GM18498 (cell line): ENCODE results near the gene LANCL2.

Source experiments
- ATAC-seq: cut with Tn5 transposase; IDR thresholded peaks from one replicate; pipeline ENCODE4 v1.9.1; 2021; ENCODE audit warnings: mild to moderate bottlenecking, moderate library complexity; ENCODE audit not compliant: unreplicated experiment

Gene LANCL2

DNA sequence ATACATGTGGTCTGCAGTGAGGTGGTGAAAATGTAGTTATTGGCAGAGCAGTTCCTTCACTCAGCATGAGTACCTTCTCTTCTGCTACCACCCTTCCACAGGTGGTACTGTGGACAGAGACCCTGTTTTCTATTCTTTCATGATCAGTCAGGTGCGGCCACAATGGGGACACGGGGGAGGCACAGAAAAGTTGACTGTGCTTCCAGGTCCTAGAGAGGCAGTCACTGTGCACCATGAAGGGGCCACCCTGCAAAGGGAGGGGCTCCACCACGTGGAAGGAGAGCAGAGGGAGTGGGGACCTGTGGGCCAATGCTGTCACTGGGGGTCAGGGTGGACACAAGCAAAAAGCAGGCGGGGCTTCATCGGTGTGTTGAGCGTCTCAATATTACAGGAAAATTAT is 3.6 kb upstream of the LANCL2 start:
- ATAC-seq = no peak

GRCh38 chr7:55362927-55363326 is 2.2 kb upstream of the LANCL2 start:
- ATAC-seq = no peak

DNA sequence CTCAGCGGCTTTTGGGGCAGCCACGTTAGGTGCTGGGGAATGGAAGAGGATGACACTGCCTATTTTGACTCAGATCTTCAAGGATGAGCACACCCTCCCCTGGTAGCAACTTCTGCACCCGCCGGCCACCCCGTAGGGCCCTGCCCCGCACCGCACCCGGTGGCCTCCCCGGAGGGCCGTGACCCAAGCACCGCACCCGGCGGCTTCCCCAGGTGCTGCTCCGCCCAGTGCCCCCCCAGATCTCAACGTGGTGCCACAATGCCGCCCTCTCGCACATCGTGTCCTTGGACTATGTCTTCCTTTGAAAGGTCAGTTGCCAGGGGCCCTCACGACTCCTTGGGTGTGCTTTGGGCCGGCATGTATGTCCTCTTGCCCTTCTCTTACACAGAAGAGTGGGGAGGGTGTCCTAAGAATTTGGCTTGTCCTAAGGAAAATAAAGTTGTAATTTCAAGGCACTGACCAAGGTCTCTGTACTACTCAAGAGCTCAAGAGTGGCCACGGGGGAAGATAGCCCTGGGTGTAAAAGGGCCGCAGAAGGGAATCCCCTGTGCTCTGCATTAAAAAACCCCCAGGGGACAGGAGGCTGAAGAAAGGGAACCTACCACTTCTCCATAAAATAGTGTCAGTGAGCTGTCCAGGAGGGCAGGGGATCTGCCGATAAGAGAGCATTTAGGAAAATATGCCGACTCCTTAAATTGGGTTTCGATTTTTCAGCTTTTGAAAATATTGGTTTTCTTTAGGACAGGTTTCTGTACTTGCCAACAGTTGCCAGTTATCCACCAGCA is 1.6 kb upstream of the LANCL2 start:
- no peak for ATAC-seq

GRCh38 chr7:55365675-55366460 is 731 bp downstream of the LANCL2 start:
- peak; percentile 85 for ATAC-seq

- peak; percentile 32 for ATAC-seq
Observed at GRCh38 chr7:55366461-55367070, 1.4 kb downstream of the LANCL2 start.

GRCh38 chr7:55367283-55367840 is 2.2 kb downstream of the LANCL2 start:
- no peak for ATAC-seq

GRCh38 chr7:55369427-55370400 is 4.6 kb downstream of the LANCL2 start:
- ATAC-seq = no peak

DNA sequence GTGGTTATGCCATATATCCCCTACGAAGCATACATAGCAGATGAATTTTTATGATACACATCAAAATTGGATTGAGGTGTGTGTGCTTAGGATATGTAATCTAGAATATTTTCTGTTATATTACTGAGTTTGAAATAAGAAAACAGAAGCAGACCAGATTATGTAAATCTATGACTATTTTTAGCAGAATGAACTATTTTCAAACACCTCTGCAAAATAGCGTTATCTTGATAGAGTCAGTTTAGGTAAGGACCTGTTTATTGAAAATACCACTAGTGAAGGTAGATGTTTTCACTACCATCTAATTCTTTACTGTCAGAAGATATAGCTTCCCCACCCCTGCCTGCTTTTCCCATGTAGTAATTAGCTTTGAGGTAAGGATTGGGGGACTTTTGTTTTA is 9.1 kb downstream of the LANCL2 start:
- peak; percentile 69 for ATAC-seq

GRCh38 chr7:55375237-55375636 is 10.1 kb downstream of the LANCL2 start:
- ATAC-seq = no peak

DNA sequence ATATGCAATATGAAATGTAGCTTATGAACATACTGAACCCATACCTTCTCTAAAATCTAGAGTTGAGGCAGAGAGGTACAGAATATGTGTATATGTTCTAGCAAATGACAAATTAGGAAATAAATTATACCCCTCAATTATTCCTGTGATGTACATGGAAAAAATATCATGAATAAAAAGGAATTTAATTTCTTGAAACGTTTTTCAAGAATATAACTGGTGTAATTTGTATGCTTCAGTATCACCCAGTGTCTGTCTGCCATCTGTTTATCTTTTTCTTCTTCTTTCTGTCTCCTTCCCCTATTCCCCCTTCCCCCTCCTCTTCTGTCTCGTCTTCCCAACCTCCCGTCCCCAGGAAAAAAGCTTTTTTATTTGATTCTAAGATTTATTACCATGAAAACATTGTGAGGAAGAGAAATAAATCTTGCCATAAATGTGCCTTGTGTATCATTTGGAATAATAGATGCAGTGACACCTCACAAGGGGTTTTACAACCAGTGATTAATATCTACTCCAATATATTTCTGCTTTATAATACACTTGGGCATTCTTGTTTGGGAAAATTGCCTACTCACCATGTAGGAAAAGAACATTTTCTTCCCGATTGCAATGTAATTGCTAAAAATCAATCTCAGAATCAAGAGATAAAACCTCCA is 12.2 kb downstream of the LANCL2 start:
- no peak for ATAC-seq

DNA sequence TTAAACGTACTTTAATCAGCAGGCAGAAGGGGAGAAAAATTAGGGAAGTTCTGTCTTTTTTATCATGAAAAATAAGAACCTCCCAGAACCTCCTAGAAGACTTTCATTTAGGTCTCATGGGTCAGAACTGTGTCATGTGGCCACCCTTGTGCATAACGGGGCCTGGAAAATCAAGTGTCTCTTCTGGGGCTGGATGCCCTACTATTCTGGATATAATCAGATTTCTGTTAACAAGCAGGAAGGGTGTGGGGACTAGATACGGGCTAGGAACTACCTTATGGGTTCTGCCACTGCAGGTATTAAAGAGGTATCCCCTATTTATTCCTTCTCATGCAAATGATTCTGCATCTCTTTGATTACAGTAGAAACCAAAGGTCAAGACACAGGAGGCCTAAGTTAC is 14.1 kb downstream of the LANCL2 start:
- no peak for ATAC-seq

DNA sequence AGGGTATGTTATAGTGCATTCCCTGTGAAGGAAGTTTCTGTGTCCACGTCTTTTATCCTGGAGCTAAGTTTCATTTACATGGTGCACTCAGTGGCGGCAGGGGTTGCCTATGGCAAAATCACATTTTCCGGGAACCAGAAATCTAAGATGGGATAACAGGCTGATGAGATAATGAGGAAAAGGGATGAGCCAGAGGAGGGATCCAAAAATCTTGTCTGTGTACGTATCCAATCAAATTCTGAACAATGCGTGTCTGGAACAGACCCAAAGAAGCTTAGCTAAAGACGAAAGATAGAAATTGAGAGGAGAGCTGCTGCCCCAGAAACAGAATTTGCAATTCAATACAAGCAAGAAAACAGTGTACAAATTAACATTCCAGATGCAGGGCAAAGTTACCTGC is 16.1 kb downstream of the LANCL2 start:
- no peak for ATAC-seq

DNA sequence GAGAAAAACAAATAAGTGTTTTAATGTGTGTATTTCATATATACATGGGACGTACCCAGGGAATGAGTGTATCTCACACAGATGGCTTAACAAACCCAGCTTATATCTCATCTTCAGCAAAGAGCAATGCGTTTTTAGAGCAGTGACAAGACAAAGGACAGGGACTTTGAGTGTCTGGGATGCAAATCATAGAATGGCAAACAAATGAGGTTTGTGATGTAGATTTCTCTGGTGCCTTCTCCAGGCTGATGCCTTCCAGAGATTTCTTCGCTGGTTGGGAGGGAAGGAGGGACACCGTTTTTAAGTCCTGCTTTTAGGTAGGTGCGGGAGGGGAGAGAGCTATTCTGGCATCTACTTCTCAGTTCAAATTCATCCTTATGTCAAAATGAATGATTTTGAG is 16.6 kb downstream of the LANCL2 start:
- ATAC-seq = no peak

DNA sequence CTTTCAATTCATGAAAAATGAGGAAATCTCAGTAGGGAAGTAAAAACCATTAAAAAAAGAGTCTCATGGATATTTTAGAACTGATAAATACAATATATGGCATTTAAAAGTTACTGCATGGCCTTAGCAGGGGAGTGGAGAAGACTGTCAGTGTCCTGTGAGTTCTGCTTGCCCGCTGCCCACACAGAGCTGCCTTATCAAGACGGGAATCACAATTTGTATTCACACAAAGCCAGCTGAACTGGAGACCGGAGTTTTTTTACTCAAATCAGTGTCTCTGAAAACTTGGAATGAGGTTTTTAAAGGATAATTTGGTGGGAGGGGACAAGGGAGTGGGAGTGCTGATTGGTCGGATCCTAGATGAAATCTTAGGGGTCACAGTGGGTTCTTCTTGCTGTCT is 17.1 kb downstream of the LANCL2 start:
- no peak for ATAC-seq

DNA sequence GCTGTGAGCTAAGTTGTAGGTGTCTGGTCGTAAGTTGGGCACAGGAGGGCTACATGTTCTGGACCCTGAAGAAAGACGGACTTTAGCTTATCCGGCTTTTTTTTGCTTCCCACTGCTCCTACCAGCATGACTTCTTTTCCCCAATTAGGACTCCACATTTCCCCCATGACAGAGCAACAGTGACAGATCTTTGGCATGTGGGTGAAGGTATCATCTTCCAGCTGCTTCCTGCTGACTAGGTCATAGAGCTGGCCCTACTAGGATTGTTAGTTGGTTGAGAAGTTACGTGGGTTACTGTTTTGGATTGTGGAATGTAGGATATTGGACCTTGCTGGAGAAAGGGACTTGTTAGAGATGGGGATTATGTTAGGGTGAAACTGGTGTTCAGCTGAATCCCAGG is 21.4 kb downstream of the LANCL2 start:
- ATAC-seq = no peak

DNA sequence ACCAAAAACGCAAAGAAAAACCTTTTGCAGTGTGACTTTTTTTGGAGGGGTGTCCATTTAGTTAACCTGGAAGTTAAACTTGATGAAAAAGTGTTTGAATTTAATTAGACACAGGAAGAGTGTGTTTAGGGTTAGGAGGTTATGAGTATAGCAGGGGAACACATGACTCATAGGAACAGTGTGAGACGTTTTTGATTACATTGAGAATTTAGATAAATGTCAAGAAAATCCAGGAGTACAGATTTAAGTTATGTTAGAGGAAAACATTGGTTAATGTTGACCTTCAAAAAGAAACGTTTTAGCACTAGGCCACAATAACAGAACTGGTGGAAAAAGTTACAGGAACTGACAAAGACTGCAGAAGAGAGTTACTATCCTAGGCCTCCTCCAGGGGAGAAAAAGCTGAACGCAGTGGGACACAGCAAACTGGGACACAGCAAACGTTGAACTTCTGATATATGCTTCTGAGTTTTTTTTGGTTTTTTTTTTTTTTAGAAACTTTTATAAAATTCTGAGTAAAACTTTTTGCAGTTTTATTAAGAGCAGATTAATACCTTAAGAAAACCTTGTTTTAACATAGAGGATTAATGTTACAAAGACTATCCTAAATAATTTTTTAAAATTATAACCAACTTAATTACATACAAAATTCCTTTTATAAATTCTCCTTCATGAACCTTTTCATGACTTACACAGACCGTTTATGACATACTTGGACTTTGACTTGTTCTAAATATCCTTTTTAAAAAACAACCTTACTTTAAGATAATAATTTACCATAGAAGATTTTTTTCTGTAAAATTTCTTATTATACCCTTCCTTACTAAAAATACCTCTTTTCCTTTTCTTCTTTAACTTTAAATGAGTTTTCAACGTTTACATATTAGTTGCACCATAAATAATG is 22.2 kb downstream of the LANCL2 start:
- ATAC-seq = no peak

DNA sequence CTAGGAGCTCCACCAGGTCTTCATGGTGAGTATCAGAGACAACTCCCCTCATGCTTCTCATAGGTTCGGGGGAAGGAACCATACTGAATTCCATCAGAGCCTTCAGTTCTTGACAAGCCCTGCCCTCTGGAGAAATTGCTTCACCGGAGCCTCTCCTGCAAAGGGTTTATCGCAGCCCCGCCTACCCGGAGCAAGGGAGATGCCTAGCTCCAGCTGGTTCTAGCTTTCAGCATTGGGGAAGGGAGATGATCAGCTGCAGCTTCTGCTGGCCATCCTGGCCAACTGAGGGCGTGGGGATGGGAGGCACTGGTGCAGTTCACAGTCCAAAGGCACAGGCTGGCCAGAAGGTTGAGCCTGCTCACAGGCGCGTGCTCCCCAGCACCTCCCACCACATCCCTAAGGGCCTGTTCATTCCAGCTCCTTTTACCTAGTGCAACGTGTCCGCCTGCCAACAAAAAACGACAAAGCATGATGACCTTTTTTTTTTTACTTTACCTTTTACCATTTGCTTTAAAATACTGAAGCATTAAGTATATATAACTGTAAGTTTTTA is 31.2 kb downstream of the LANCL2 start:
- no peak for ATAC-seq

DNA sequence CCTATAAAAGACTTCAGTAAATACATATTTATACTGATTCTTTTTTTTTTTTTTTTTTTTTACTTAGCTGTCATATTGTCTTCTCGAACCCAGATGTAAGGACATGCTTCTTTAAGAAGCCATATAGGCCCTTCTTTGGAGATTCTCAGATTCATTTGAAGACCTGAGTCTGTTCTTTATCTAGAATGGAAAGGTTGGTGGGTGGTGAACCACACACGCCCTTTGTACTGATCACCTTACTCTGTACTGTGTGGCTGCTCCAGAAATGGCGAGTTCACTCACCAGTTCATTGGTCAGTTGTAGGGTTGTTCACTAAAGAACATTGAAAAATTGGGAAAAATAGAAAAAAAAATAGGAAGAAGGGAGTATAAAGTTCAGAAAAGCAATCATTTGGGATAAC is 32.5 kb downstream of the LANCL2 start:
- ATAC-seq = no peak

- ATAC-seq = no peak
Observed at GRCh38 chr7:55400191-55400590, 35.1 kb downstream of the LANCL2 start.
